Astrocyte of the spinal cord (primary cell): ENCODE results near the gene TJP2.
"Not testable (repeated sequence)": the region's sequence is repeated elsewhere in the genome, so short reads cannot be mapped to it uniquely, and the experiment has no call there.

Source experiments
- DNase-seq: peaks from one replicate; pipeline ENCODE4 v3.0.0; 2011; ENCODE audit warnings: low read depth, low spot score
- H3K4me3 ChIP-seq: 2 replicates; pipeline ENCODE4 v1.5.1; 2011; ENCODE audit warnings: low read depth, mild to moderate bottlenecking, low read length, moderate library complexity
- CTCF ChIP-seq: IDR thresholded peaks from 2 replicates; pipeline ENCODE4 v1.5.1; 2012; ENCODE audit warnings: low read depth, mild to moderate bottlenecking, low read length, inconsistent platforms
- in situ Hi-C: cut with HindIII; loops from 2 replicates; pipeline ENCODE4 v1.10.0; 2017; ENCODE audit warnings: low sequenced_read_pairs

The TJP2 gene

GRCh38 chr9:69295872-69296552 lies 121.9 kb downstream of the TJP2 start:
- no peak for TF ChIP-seq CTCF
- DNase-seq = no peak
- H3K4me3 ChIP-seq = no peak overlapping the region
- in situ Hi-C loops = no loop called here

GRCh38 chr9:69297300-69297980 lies 123.4 kb downstream of the TJP2 start:
- in situ Hi-C loops = no loop called here
- no peak overlapping the region for H3K4me3 ChIP-seq
- no peak for DNase-seq
- TF ChIP-seq CTCF = no peak

- TF ChIP-seq CTCF = no peak
- no peak for DNase-seq
- no peak overlapping the region for H3K4me3 ChIP-seq
- in situ Hi-C loops = no loop called here
These were observed 125.2 kb downstream of the TJP2 start for GRCh38 chr9:69299315-69299714.

GRCh38 chr9:69299826-69300225 lies 125.7 kb downstream of the TJP2 start:
- no peak overlapping the region for H3K4me3 ChIP-seq
- in situ Hi-C loops = no loop called here
- no peak for TF ChIP-seq CTCF
- no peak for DNase-seq

- in situ Hi-C loops = no loop called here
- TF ChIP-seq CTCF = no peak
- DNase-seq = no peak
- no peak overlapping the region for H3K4me3 ChIP-seq
These were observed 129.3 kb downstream of the TJP2 start for GRCh38 chr9:69303331-69303730.

- in situ Hi-C loops, DNase-seq: not testable (repeated sequence)
These were observed 132.9 kb downstream of the TJP2 start for GRCh38 chr9:69306895-69307445.

More at GRCh38 chr9:69306895-69307445, 132.9 kb downstream of the TJP2 start:
- not testable (repeated sequence) for H3K4me3 ChIP-seq
